ENCODE measurements around the gene USP22. TPM values are rescaled to one million over a fixed set of nuclear protein-coding genes. Genes with fewer than 3 reads are reported as not detected.

USP22 gene
- 116 to 132 TPM (median 121 TPM) in 5 replicates for total RNA-seq (2022; extraction: Qiagen RNA extraction)

DNA sequence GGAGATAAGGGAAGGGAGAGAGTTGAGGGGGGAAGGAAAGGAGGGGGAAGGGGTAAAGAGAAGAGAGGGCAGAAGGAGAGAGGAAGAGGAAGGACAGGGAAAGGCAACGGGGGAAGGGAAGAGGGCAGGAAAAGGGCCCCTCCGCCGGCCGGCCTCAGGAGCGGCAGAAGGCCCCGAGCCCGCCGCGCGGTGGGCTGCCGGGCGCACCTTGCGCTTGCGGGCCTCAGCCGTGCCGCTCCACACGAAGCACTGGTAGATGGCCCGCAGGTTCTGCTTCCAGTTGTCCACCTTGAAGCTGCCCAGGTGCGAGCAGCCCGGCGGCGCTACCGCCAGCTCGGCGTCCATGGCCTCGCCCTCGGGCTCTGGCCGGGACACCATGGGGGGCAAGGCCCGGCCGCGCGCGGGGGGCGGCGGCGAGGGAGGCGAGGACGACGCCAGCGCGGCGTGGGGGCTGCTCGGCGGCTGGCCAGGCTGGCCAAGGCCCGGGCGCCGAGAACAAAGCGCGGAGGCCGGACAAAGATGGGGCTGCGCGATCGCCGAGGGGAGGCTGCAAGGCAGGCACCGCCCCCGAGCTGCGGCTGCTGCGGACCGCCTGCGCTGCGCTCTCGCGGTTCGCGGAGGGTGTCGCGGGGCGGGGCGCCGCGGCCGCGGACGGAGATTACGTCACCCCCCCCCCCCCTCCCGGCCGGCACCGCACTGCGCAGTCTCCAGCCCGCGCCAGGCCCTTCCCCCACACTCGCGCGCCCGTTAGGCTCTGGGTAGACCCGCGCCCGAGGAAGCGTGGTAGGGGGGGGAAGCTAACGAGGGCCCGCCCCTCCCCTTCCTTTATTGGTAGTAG is at the start of gene USP22:
Gene USP22 (minus strand): TSS at position 554 of the 838 bp plus-strand sequence. CDS start 176 bp downstream, at position 378.

Other genes with a start within 250 kb of the USP22 start
- gene DHRS7B, start 84.0 kb upstream of the USP22 start, total RNA-seq (2022; extraction: Qiagen RNA extraction): 18.3 to 20.5 TPM (median 19.4 TPM) in 5 replicates
- 54.1 to 71.6 TPM (median 68.6 TPM) in 5 replicates for gene TMEM11, start 171.2 kb upstream of the USP22 start, total RNA-seq (2022; extraction: Qiagen RNA extraction)
- 3.4 to 4.3 TPM (median 3.7 TPM) in 5 replicates for gene NATD1, start 210.4 kb upstream of the USP22 start, total RNA-seq (2022; extraction: Qiagen RNA extraction)
- 80.1 to 123 TPM (median 93.3 TPM) in 5 replicates for gene MAP2K3, start 241.7 kb upstream of the USP22 start, total RNA-seq (2022; extraction: Qiagen RNA extraction)

Measured in A549 treated with AZD2906 at 1 μM for 4 hours (cell line).